K562 (cell line): ENCODE results near the gene SETD1B. TPM values are rescaled to one million over a fixed set of nuclear protein-coding genes. Genes with fewer than 3 reads are reported as not detected.
A peak's percentile ranks its signal among the peaks of the same experiment; 100 is the strongest.

ENCODE experiments used
- ADNP ChIP-seq: fragments of 200-800 bp; sonication (Bioruptor generic); IDR thresholded peaks from 2 replicates; pipeline ENCODE4 v1.6.1; 2016; ENCODE audit warnings: missing genetic modification characterization, missing compliant biosample characterization
- ATF7 ChIP-seq: fragments of 450-650 bp; IDR thresholded peaks from 2 replicates; pipeline ENCODE4 v1.7.1; 2014; ENCODE audit warnings: mild to moderate bottlenecking, moderate library complexity
- BACH1 ChIP-seq: fragments of 200-800 bp; sonication (Bioruptor generic); IDR thresholded peaks from 2 replicates; pipeline ENCODE4 v1.6.1; 2016; ENCODE audit warnings: missing genetic modification characterization, missing compliant biosample characterization
- BRF1 ChIP-seq: IDR thresholded peaks from 3 replicates; pipeline ENCODE4 v1.6.1; 2011; ENCODE audit warnings: borderline replicate concordance, mild to moderate bottlenecking; ENCODE audit not compliant: insufficient read length; ENCODE audit errors: extremely low read depth
- CBX5 ChIP-seq: IDR thresholded peaks from 2 replicates; pipeline ENCODE4 v1.6.1; 2014; ENCODE audit warnings: low read depth, borderline replicate concordance
- GATAD2A ChIP-seq: fragments of 450-650 bp; IDR thresholded peaks from 2 replicates; pipeline ENCODE4 v1.6.1; 2017
- GTF3C2 ChIP-seq: IDR thresholded peaks from 3 replicates; pipeline ENCODE4 v1.6.1; 2011; ENCODE audit warnings: borderline replicate concordance, mild to moderate bottlenecking, moderate library complexity; ENCODE audit not compliant: insufficient read length; ENCODE audit errors: extremely low read depth
- HDAC1 ChIP-seq, 2 experiments: fragments of 450-650 bp; IDR thresholded peaks; 2 replicates each; pipeline ENCODE4 v1.6.1; 2016 to 2017; ENCODE audit warnings: inconsistent platforms in 1 of 2, mild to moderate bottlenecking in 1 of 2, moderate library complexity in 1 of 2
- LEF1 ChIP-seq: fragments of 450-650 bp; IDR thresholded peaks from 2 replicates; pipeline ENCODE4 v1.6.1; 2016; ENCODE audit warnings: mild to moderate bottlenecking
- MBD1 ChIP-seq: fragments of 250-450 bp; sonication (Bioruptor Pico); IDR thresholded peaks from 2 replicates; pipeline ENCODE4 v1.8.0; 2022; ENCODE audit warnings: inconsistent platforms
- MTA1 ChIP-seq: fragments of 450-650 bp; IDR thresholded peaks from 2 replicates; pipeline ENCODE4 v1.6.1; 2017; ENCODE audit warnings: borderline replicate concordance
- PHB2 ChIP-seq: fragments of 450-650 bp; IDR thresholded peaks from 2 replicates; pipeline ENCODE4 v1.6.1; 2017; ENCODE audit warnings: low read depth
- RBM39 ChIP-seq: fragments of 200-400 bp; formaldehyde crosslinking; optimal IDR thresholded peaks from 2 replicates; pipeline ENCODE3; 2018; ENCODE audit warnings: low read depth, low read length
- SIRT6 ChIP-seq: IDR thresholded peaks from one replicate; pipeline ENCODE4 v1.6.1; 2012; ENCODE audit warnings: low read depth, mild to moderate bottlenecking, control low read depth, inconsistent platforms, low read length, moderate library complexity
- SRSF7 ChIP-seq: fragments of 200-400 bp; formaldehyde crosslinking; optimal IDR thresholded peaks from 2 replicates; pipeline ENCODE3; 2017; ENCODE audit warnings: mild to moderate bottlenecking, low read depth, low read length
- TCF3 ChIP-seq: sonication (generic); formaldehyde crosslinking; IDR thresholded peaks from 2 replicates; pipeline ENCODE4 v1.4.0; 2020; ENCODE audit warnings: mild to moderate bottlenecking, missing genetic modification reagents
- ZNF23 ChIP-seq: fragments of 250-450 bp; sonication (Bioruptor Pico); IDR thresholded peaks from 2 replicates; pipeline ENCODE4 v1.4.0; 2020; ENCODE audit warnings: mild to moderate bottlenecking
- ZNF280B ChIP-seq: fragments of 250-450 bp; sonication (Bioruptor Pico); IDR thresholded peaks from 2 replicates; pipeline ENCODE4 v1.5.1; 2021; ENCODE audit warnings: mild to moderate bottlenecking
- ZNF589 ChIP-seq: fragments of 200-800 bp; sonication (Bioruptor generic); IDR thresholded peaks from 2 replicates; pipeline ENCODE4 v1.6.1; 2016; ENCODE audit warnings: low read depth, missing genetic modification characterization, missing compliant biosample characterization
- polyA plus RNA-seq, 8 experiments: library from polyadenylated mRNA; depleted of rRNA in 4 of 8; stranded (reverse) in 5 of 8; unstranded in 3 of 8; fragments of >200 nt; fragmentation: Nextera tagmentation in 2 of 8; fragmentation: Illumina TruSeq in 1 of 8; extraction: Ambion mirVana in 2 of 8; extraction: Trizol in 1 of 8; gene quantifications; 2 replicates each; pipeline versions ENCODE4 v1.2.1 to v1.2.3, GENCODE V29; 2011 to 2014; ENCODE audit warnings: inconsistent platforms in 1 of 8, missing spikeins in 1 of 8
- total RNA-seq, 7 experiments: library from RNA; depleted of rRNA in 6 of 7; stranded (reverse); fragments of >200 nt in 6 of 7; fragmentation: Illumina TruSeq in 2 of 7; extraction: Trizol in 2 of 7; gene quantifications; 2 replicates each; pipeline versions ENCODE4 v1.2.1 to v1.2.3, GENCODE V29; 2011 to 2021; ENCODE audit warnings: low replicate concordance in 1 of 7

The SETD1B gene
- total and polyA plus RNA-seq, 9 of the 15 experiments (the other 6 are each of a cell fraction or from before 2014, with no cell fraction given), result 0.48 to 26.6 (median 2.3) TPM

GRCh38 chr12:121839993-121840761, 36.4 kb downstream of the SETD1B start (continued):
- TF ChIP-seq LEF1, result 0 out of 2 replicates have a peak, but pooled peaks have one; percentile 24
- TF ChIP-seq BRF1, result no peak
- no peak for TF ChIP-seq SRSF7
- TF ChIP-seq MTA1, result no peak
- TF ChIP-seq CBX5, result no peak
- TF ChIP-seq GATAD2A, result no peak
- TF ChIP-seq RBM39, result no peak
- peak; percentile 88 for TF ChIP-seq ADNP (tag)
- TF ChIP-seq HDAC1 (IDR thresholded peaks at IDR 0.05), result peak in 1 of 2 experiments; percentile 30; a peak in 1 of 4 replicates
- TF ChIP-seq ZNF280B (CRISPR knock-in tag), result no peak
- no peak for TF ChIP-seq TCF3 (CRISPR knock-in tag)
- no peak for TF ChIP-seq SIRT6
- TF ChIP-seq MBD1 (CRISPR knock-in tag), result 0 out of 2 replicates have a peak, but pooled peaks have one; percentile 57
- TF ChIP-seq ZNF23, result no peak
- TF ChIP-seq GTF3C2, result no peak
- no peak for TF ChIP-seq PHB2
- TF ChIP-seq ATF7, result no peak
- TF ChIP-seq ZNF589, result no peak
- no peak for TF ChIP-seq BACH1 (tag)
